ENCODE data around the gene NPLOC4.
A peak's percentile ranks its signal among the peaks of the same experiment; 100 is the strongest.

The NPLOC4 gene

DNA sequence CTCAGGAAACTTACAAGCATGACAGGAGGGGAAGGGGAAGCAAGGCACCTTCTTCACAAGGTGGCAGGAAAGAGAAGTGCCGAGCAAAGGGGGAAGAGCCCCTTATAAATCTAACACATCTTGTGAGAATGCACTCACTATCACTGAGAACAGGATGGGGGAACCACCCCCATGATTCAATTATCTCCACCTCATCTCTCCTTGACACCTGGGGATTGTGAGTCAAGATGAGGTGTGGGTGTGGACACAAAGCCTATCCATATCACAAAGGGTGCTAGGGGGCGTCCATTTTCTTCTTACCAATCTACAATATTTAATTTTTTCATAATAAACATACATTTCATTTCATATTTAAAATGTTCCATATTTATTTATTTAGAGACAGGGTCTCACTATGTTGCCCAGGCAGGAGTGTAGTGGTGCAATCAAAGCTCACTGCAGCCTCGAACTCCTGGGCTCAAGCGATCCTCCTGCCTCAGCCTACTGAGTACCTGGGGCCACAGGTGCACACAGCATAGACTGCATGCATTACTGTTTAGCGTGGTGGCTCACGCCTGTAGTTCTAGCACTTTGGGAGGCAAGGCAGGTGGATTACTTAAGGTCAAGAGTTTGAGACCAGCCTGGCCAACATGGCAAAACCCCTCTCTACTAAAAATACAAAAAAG lies 58.2 kb downstream of the NPLOC4 start:
- Histone ChIP-seq H3K27ac (ENCODE audit: low read length) (no peak overlapping the region), H3K4me3 (ENCODE audit: low read depth in 1 of 2, low read length in 2 of 2) (no peak overlapping the region), H3K4me1 (ENCODE audit: insufficient read depth, low read length) (no peaks in the 10 kb centered on the region), H3K36me3 (ENCODE audit: insufficient read depth, low read length) (peaks cover 92% of the 10 kb centered on the region), H3K4me2 (ENCODE audit: insufficient read depth, low read length) (no peak overlapping the region), H3K79me2 (ENCODE audit: insufficient read depth, low read length) (peaks cover 28% of the 10 kb centered on the region), H3K9ac (ENCODE audit: low read depth, low read length) (no peak overlapping the region), H4K20me1 (ENCODE audit: insufficient read depth, low read length) (peaks cover 45% of the 10 kb centered on the region), H3K9me3 (ENCODE audit: insufficient read depth, low read length, severe bottlenecking) (no peaks in the 10 kb centered on the region), H2AFZ (ENCODE audit: low read depth, low read length) (no peak overlapping the region), H3K27me3 (ENCODE audit: insufficient read depth, low read length, poor library complexity) (no peaks in the 10 kb centered on the region)
- DNase-seq (no peak), ATAC-seq (ENCODE audit: insufficient read depth, low read depth) (no peak)
- TF ChIP-seq, protein P1, sequence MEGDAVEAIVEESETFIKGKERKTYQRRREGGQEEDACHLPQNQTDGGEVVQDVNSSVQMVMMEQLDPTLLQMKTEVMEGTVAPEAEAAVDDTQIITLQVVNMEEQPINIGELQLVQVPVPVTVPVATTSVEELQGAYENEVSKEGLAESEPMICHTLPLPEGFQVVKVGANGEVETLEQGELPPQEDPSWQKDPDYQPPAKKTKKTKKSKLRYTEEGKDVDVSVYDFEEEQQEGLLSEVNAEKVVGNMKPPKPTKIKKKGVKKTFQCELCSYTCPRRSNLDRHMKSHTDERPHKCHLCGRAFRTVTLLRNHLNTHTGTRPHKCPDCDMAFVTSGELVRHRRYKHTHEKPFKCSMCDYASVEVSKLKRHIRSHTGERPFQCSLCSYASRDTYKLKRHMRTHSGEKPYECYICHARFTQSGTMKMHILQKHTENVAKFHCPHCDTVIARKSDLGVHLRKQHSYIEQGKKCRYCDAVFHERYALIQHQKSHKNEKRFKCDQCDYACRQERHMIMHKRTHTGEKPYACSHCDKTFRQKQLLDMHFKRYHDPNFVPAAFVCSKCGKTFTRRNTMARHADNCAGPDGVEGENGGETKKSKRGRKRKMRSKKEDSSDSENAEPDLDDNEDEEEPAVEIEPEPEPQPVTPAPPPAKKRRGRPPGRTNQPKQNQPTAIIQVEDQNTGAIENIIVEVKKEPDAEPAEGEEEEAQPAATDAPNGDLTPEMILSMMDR (IDR thresholded peaks at IDR 0.05; ENCODE audit: borderline replicate concordance, extremely low read depth, low read length, poor library complexity, severe bottlenecking), result no peak
- TF ChIP-seq EZH2 (IDR thresholded peaks at IDR 0.05; ENCODE audit: borderline replicate concordance, low read depth, low read length, severe bottlenecking), result no peak

- Histone ChIP-seq H3K9me3 (ENCODE audit: insufficient read depth, low read length, severe bottlenecking) (no peaks in the 10 kb centered on the region), H3K36me3 (ENCODE audit: insufficient read depth, low read length) (peaks cover 91% of the 10 kb centered on the region), H4K20me1 (ENCODE audit: insufficient read depth, low read length) (peaks cover 47% of the 10 kb centered on the region), H3K27ac (ENCODE audit: low read length) (no peak overlapping the region), H3K79me2 (ENCODE audit: insufficient read depth, low read length) (peaks cover 28% of the 10 kb centered on the region), H3K9ac (ENCODE audit: low read depth, low read length) (no peak overlapping the region), H3K4me3 (ENCODE audit: low read depth in 1 of 2, low read length in 2 of 2) (no peak overlapping the region), H2AFZ (ENCODE audit: low read depth, low read length) (no peak overlapping the region), H3K4me1 (ENCODE audit: insufficient read depth, low read length) (no peaks in the 10 kb centered on the region), H3K27me3 (ENCODE audit: insufficient read depth, low read length, poor library complexity) (no peaks in the 10 kb centered on the region), H3K4me2 (ENCODE audit: insufficient read depth, low read length) (no peak overlapping the region)
- DNase-seq (no peak), ATAC-seq (ENCODE audit: insufficient read depth, low read depth) (0 out of 3 replicates have a peak, but pooled peaks have one; percentile 6)
- TF ChIP-seq, protein P1 (IDR thresholded peaks at IDR 0.05; ENCODE audit: borderline replicate concordance, extremely low read depth, low read length, poor library complexity, severe bottlenecking), result no peak
- TF ChIP-seq EZH2 (IDR thresholded peaks at IDR 0.05; ENCODE audit: borderline replicate concordance, low read depth, low read length, severe bottlenecking), result no peak
These were observed 58.9 kb downstream of the NPLOC4 start for GRCh38 chr17:81578038-81578441.

DNA sequence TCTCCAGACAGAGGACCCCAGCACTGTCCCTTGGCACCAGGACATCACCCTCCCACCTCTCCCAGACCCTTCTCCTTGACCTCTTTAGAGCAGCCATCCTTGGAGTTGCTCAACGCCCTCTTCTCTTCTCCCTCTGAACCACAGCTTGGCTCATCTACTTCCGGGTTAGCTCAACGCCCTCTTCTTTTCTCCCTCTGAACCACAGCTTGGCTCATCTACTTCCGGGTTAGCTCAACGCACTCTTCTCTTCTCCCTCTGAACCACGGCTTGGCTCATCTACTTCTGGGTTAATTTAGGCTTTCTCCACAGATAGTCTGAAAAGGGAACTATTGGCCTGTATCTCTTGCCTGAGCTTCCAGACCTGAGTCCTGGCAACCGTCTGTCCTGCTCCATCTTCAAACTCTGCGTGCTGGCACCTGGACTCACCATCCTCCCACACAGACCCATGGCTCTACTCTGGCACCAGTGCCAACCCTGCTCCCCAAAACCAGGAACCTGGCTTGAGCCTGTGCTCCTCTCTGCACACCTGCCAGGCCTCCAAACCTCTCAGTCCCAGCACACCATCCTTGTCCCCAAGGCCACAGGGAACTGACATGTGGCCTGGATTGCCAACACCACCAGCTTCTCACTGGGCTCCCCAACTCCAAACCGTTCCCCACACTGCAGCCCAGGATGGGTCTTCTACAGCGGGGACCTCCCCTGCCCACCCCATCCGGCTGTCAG lies 59.5 kb downstream of the NPLOC4 start:
- Histone ChIP-seq H3K9ac (ENCODE audit: low read depth, low read length) (no peak overlapping the region), H3K27me3 (ENCODE audit: insufficient read depth, low read length, poor library complexity) (no peaks in the 10 kb centered on the region), H4K20me1 (ENCODE audit: insufficient read depth, low read length) (peaks cover 47% of the 10 kb centered on the region), H2AFZ (ENCODE audit: low read depth, low read length) (no peak overlapping the region), H3K36me3 (ENCODE audit: insufficient read depth, low read length) (peaks cover 91% of the 10 kb centered on the region), H3K4me1 (ENCODE audit: insufficient read depth, low read length) (no peaks in the 10 kb centered on the region), H3K9me3 (ENCODE audit: insufficient read depth, low read length, severe bottlenecking) (no peaks in the 10 kb centered on the region), H3K4me2 (ENCODE audit: insufficient read depth, low read length) (no peak overlapping the region), H3K79me2 (ENCODE audit: insufficient read depth, low read length) (peaks cover 28% of the 10 kb centered on the region), H3K4me3 (ENCODE audit: low read depth in 1 of 2, low read length in 2 of 2) (no peak overlapping the region), H3K27ac (ENCODE audit: low read length) (no peak overlapping the region)
- no peak for TF ChIP-seq EZH2 (IDR thresholded peaks at IDR 0.05; ENCODE audit: borderline replicate concordance, low read depth, low read length, severe bottlenecking)
- TF ChIP-seq, protein P1 (IDR thresholded peaks at IDR 0.05; ENCODE audit: borderline replicate concordance, extremely low read depth, low read length, poor library complexity, severe bottlenecking), result no peak
- 0 out of 3 replicates have a peak, but pooled peaks have one; percentile 16 for ATAC-seq (ENCODE audit: insufficient read depth, low read depth)
- DNase-seq, result no peak

Data from DND-41 (cell line).